Suppressor macrophage treated with lipopolysaccharide for 1 hour (primary cell): ENCODE data around the gene PDIK1L.

ENCODE experiments used
- DNase-seq, 3 donors: peaks; one replicate each; pipeline ENCODE4 v3.0.0-alpha.2; 2020 to 2022

The PDIK1L gene

DNA sequence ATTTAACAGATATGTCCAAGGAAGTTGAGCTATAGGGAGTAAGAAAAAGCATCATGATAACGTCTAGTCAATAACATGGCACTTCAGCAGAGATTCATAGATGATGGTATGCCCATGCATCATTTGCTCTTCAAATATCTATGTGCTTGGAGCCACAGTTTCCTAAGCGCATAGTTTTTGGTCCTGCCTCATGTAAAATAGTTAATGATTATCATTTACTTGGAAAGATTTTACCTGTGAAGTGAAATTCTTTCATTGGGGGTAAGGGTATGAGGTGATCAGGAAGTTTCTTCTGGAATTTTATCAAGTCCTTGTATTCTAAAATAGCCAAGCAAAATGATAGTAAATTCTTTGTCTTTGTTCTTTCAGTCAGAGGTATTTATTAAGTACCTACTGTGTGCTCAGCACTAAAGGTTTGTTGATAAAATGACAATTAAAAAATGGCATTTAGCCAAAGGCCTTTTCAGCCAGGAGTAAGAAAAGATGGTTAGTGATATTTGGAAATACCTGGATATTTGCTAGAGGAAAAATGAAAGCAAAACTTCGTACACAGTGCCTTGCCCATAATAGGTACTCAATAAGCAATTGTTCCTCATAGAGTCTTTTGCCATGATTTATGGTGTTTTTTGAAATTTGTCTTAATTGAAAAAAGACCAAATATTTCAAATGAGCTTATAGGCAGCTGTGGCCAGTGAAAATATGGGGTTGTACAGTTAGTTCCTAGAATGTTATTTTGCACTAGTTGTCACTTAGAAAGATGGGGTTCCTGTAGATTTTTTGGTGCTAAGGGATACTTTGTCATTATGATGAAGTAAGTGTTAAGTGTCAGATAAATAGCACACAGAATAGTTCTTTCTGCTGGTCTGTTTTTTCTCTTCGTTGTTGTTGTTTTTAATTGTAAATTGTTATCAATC lies 13.1 kb downstream of the PDIK1L start:
- no peak for DNase-seq

DNA sequence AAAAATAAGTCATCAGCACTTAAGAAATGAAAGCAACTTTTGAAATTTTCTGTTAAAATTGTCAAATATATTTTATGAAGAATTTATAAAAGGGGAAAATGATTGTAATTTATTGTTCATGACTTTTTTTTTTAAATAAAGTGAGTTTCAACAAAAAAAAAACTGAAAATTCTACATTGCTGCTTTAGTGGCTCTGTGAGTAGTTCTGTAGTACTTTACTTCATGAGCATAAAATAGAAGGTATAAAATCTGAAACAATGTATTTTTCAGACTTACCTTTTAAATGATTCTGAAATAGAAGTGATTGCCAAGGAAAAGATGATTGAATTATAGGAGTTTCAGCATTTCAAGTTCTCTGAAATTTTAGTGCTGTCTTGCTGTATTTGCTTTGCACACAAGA lies 13.8 kb downstream of the PDIK1L start:
- no peak for DNase-seq

- DNase-seq, result no peak
Measured at GRCh38 chr1:26125946-26126320, 14.3 kb downstream of the PDIK1L start.

- peak; percentile 56 to 62 (median 60) for DNase-seq
Measured at GRCh38 chr1:26126321-26127084, 14.9 kb downstream of the PDIK1L start.

DNA sequence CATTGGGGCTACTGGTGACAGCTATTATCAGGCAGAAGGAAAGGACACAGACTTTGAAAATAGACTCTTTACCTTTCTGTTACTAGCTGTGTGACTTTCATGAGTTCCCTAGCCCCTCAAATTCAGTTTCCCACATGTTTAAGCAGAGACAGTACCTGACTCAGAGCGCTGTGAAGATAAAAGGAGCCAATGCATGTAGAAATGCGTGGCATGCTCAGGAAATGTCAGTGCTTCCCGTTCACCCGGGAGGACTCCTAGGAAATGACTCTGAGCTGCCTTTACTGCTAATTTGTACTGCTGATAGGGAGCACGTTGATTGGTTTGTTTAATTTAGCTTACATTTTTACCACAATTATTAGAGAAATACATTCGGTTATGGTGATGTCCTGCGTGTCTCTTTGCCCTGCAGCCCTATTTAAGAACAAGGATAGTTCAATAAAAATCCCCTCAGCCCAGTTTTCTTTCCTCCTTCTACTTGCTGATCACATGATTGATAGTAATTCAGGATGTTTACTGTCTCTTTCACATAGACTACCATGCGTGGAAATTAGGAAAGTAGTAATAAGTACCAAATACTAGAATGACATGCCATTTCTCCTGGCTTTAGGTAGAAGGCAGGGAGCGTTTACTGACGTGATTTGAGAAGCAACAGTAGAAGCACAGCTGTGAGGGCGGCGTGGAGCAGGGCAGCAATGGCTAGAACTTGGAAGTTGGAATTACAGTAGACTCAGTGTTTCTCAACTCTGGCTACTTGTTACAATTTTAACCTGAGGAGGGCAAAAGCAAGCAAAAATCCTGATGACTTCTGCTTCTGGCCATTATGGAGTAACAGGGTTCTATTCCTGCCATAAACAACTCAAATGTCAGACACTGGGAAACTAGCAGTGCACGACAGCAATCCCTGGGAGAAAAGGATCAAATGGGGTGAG lies 15.9 kb downstream of the PDIK1L start:
- DNase-seq, result peak; percentile 38 to 60 (median 49)

DNA sequence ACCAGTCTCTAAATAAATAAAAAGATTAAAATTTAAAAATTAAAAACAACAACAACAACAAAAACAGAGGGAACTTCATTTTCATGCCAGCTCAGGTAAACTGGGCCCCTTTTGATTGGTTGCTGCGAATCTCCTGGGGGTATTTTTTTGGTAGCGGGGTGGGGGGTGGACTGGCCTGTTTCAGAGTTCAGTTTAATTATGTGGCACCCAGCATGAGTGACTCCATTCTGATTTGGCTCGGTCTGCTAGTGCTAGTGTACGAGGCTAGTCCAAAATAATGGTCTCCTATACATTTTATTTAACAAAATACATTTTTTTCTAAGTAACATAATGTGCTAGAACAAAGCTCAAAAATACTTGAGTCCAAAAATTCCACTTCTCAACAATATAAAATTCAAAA lies 18.2 kb downstream of the PDIK1L start:
- no peak for DNase-seq

DNA sequence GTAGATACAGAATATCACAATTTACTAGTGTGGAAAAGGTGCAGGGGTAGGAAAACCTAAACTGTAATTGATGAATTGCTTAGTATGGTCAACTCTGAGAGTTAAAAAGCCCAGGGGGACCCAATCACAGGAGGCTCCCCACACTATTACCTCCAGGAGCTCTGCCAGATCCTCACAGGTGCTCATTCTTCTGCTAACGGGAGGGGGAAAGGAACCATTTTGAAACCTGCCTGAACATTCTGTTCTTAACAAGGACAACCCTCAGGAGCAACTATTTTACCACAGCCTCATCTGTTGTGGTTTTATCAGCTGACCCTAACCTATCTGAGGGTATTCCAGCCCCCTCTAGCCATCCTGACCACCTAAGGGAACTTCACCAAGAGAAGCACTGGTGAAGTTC lies 19.1 kb downstream of the PDIK1L start:
- no peak for DNase-seq

GRCh38 chr1:26132128-26132833 lies 20.7 kb downstream of the PDIK1L start:
- DNase-seq, result no peak

DNA sequence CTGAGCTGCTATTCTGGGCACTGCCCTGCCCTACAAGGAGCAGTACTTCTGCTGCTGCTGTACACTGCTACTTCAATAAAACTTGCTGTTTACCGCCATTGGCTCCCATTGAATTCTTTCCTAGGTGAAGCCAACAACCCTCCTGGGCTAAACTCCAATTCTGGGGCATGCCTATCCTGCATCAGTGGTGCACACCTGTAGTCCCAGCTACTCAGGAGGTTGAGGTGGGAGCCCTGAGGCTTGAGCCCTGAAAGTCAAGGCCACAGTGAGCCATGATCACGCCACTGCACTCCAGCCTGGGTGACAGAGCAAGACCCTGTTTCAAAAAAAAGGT lies 21.2 kb downstream of the PDIK1L start:
- no peak for DNase-seq

- DNase-seq, result no peak
Measured at GRCh38 chr1:26134466-26134865, 22.8 kb downstream of the PDIK1L start.

- DNase-seq, result no peak
Measured at GRCh38 chr1:26138974-26139558, 27.4 kb downstream of the PDIK1L start.

- no peak for DNase-seq
Measured at GRCh38 chr1:26142159-26142558, 30.5 kb downstream of the PDIK1L start.

DNA sequence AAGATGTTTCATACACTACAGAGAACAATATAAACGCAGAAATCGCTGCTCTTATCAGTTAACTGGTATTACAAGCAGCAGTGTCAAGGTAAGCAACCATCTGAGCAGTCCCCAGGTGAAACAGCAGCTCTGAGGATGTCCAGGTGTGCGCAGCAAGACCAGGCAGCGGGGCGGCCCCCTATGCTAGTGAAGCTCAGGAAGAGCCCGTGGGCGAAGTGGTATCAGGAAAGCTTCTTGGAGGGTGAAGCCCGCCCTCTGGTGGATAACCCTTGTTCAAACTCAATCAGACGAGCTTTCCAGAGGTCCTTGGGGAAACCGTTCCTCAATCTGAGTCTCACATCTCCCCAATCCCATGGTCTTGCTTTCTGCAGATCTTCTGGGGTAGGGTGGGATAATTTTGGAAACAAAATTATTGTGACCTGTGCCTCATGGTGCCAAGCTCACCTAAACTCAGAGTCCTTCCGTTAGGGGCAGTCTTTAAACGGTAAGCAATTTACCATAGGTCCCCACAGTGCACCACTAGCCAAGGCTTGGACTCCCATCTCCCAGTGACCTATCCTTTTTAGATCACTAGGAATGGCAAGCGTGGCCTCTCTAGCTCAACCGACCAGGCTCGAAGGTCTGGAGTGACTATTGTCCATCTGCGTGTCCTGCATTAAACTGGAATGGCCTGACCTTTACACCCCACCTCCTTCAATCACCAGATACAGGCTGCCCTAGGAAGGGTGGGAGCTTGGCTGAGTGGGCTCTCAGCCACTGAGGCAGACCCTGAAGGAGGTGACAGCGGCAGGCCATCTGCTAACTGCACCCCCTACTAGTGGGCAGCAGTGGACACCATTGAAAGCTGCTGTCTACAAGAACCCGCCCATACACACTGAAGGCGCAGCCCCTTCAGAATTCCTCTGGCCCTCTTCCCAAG lies 33.7 kb downstream of the PDIK1L start:
- DNase-seq, result peak; percentile 90 to 91 (median 91)

- DNase-seq, result no peak
Measured at GRCh38 chr1:26145960-26146294, 34.3 kb downstream of the PDIK1L start.

- DNase-seq, result no peak
Measured at GRCh38 chr1:26148887-26149286, 37.3 kb downstream of the PDIK1L start.

DNA sequence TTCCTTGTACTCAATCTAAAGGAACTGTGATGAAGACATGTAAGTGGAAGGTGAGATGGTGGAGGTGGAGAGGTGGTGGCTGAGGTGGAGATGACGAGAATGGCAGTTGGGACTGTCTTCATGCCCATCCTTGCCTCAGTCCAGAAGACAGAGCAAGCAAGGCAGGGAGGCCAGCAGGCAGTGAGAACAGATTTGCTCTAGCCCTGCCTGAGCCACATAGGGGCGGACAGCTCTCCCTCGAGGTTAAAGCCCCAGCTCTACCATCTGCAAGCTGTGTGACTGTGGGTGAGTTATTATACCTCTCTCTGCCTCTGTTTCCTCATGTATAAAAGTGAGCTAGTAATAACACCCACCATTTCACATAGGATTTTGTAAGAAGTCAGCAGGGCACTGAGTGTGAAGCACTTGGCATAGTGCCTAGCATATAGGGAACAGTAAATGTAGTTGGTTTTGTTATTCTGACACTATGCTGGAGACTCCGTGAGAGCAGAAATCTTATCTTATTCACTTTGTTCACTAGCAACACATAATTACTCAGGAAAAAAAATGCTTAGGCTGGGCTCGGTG lies 42.4 kb downstream of the PDIK1L start:
- DNase-seq, result peak; percentile 30 to 46 (median 39)

DNA sequence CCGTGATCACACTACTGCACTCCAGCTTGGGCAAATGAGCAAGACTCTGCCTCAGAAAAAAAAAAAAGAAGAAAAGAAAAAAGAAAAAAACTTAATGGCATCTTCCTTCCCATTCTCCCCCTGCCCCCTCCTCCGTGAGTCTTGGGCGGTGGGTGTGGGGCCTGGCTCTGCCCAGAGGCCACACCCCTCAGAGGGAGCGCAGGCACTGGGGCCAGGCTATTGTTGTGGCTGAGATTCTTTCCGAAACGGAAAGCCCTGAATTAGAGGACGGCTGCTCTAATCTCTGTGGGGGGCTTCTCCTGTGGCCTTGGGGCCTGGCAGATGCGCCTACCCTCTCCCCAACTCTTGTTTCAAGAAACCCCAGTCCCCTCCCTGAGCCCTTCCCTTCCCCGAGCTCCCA lies 43.1 kb downstream of the PDIK1L start:
- DNase-seq, result no peak

DNA sequence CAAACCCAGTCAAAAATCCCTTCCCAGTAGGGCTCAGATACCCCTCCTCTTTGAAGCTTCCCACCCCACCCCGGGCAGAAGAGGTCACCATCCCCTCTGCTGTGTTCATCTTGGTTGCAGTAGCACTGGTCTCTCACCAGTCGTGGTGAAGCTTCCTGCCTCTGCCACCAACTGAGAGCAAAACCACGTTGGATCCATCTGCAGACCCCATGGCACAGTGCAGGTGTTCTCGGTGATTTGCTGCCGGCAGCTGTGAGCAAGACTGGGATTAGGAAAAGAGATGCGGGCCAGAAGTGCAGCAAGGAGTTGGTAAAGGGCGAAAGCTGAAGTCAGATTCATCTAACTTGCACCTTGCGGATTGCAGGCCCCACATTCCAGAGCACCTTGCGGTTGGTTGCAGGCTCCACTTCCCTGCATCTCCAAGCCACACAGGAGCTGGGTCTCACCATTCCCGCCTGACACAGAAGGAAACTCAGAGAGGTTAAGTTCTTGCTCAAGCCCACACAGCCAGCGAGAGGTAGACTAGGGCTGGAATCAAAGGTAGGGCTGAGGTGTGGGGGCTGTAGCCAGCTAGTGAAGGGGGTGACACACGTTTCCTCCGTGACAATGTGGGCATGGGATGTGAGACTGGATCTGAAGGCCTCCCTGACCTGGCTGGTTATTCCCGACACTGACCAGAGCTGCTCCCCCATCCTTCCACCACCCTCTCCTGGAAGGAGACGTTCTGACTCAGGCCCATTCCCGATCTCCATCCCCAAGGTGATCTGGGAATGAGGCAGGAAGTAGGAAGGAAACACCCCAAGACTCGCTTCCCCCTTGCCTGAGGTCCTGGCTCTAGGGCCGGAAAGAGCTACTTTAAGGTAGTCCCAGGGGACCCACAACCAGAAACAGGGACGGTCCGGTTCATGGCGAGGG lies 44.0 kb downstream of the PDIK1L start:
- no peak for DNase-seq

DNA sequence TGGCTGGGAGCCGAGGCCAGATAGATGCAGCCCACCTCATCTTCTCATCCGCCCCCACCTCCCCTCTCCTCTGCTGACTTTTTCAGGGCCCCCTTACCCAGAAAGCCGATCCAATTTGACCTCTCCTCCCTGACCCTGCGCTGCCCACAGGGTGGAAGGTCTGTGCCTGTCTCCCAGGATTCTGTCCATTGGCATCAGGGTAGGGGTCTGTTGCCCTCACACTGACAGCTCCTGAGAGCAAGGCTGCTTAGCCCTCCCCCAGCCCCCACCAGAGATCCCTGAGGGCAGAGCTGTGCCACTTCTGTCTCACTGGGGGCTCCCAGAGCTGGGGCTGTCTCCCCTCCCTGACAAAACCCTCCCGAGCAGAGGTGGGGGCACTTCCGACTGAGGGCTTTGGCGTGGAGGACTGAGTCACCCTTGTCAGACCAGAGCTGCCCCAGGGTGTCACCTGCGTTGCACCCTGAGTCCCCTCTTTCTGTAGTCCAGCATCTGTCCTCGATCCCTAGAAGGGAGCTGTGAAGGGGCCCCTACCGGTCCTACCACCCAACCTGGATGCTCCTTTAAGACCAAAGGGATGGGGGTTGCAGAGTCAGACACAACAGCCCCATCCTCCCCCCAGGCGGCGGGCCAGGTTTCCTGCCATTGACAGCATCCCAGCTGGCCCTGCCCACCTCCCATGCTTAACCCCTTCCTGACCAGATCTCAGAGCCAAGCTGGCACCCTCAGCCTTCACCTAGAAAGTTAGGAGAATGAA lies 44.8 kb downstream of the PDIK1L start:
- no peak for DNase-seq
